DMS153 (cell line): ENCODE results near the gene DIDO1.
"Not testable (repeated sequence)": the region's sequence is repeated elsewhere in the genome, so short reads cannot be mapped to it uniquely, and the experiment has no call there.

ENCODE experiments used
- DNase-seq: peaks from one replicate; lab custom pipeline; 2025; lab: John Stamatoyannopoulos, UW

The DIDO1 gene

DNA sequence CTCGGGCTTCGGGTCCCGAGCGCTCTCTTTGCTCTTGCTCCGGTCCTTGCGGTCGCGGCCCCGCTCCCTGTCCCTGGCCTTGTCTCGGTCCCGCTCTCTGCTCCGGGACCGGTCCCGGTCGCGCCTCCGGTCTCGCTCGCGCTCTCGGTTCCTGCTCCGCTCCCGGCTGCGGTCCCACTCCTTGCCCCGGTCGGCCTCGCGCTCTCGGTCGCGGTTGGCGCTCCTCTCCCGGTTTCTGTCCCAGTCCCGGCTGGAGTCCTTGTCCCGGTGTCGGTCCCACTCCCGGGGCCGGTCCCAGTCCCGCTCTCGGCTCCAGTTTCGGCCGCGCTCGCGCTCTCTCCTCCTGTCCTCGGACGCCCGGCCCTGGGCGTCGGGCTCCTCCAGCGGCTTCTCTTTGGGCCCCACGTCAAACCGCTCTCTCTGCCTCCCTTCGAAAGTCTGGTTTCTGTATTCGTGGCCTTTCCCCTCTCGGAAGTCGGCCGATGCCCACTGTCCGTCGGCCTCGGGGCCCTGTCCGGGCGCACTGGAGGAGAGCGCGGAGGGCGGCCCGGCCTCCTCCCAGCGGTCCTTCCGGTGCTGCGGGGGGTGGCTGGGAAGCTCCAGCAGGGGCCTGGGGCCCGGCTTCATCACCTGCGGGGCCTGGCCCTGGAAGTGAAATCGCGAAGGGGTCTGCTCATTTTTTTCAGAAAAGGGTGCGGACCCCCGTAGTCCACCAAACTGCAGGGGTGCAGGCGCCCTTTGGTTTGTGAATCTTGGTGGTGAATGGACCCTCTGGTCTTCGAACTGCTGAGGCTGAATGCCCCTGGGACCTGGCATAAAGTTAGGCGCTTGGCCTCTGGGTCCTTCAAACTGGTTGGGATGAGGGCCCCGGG is 46.8 kb downstream of the DIDO1 start:
- DNase-seq: no peak

DNA sequence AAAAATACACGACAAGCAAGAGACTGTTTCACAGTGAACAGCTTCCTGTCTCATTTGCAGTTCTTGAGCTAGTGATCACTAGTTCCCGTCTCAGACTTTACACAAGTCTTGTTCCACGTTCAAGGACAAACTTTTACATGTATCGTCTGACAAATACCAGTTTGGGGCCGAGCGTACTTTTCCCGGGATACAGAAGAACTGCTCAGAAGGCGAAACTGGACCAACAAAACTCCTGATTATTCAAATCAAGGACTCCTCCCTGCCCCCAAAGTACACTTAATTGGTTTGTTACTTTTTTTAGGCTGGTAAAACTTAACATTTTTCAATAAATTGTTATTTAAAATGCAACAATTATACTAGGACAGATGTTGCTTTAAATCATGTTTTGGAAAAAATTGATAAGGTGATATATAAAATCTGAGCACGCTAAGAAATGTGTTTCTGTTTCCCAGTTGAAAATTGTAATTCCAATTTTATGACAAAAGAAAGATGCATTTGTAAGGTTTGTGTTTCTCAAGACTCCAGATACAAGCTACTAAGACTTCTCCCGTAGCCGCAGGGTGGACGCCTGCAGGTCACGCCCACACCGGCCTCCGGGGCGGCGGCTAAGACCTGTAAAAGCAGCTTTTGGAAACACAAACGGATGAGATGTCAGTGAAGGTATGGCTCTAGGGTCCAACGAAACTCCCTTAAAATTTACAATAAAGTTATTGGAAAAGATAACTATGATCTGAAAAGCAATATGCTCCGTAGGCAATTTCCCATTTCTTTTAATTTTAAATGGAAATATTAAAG is 47.9 kb downstream of the DIDO1 start:
- DNase-seq: no peak

DNA sequence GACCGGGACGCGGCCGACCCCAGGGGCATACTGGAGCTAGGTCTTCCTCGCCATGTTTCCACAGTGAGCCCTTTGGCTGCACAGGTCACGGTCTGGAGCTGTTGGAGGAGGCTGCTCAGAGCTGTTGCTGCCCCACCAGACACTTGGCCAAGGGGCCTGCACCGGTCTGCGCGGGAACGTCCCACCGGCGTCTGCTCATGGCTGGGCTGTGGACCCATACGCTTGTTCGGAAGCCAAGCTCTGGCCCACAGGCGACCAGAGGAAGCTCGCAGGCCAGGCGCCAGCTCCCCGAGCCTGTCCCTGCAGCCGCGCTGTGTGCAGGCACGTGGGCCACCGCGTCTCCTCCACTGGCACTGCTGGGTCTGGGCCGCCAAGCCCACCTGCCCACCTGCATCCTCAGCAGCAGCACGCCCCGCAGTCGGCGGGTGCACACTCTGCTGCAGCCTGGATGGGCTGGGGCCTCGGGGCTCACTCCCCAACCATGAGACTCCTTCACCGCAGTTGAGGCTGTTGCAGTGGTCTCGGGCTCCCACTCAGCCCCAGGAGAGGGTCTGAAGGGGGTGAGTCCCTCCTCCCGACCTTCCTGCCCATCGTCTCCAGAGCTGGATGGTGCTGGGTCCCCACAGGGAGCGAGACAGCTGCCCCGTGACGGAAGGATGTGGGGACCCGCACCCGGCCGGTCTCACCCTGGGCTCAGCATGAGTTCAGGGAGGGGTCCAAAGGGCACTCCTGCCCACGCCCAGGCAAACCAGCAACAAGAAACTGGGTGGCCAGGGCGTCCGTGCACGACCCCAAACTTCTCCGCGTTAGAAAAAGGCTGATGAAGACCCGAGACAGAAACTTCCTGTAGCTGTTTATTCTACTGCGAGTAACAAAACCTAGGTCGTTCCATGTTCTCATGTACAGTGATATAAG is 49.1 kb downstream of the DIDO1 start:
- no peak for DNase-seq

DNA sequence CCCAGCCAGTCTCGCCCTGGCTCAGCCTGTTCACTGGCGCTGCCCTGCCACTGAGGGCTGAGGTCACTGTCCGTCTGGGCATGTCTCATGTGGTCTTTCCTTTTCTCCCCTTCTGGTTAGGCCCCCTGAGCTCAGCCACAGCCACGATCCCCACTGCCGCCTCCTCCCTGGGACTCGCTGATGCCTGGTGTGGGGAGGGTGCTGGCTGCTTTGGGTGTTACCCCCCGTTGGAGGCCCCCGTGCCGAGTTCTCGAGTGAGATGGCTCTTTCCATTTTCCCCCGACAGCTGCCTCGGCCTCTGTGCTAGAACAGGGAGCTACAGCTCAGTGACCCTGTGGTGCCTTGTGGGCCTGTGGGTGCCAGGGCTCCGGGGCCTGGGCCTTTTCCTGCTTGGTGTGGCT is 49.8 kb downstream of the DIDO1 start:
- DNase-seq: no peak

DNA sequence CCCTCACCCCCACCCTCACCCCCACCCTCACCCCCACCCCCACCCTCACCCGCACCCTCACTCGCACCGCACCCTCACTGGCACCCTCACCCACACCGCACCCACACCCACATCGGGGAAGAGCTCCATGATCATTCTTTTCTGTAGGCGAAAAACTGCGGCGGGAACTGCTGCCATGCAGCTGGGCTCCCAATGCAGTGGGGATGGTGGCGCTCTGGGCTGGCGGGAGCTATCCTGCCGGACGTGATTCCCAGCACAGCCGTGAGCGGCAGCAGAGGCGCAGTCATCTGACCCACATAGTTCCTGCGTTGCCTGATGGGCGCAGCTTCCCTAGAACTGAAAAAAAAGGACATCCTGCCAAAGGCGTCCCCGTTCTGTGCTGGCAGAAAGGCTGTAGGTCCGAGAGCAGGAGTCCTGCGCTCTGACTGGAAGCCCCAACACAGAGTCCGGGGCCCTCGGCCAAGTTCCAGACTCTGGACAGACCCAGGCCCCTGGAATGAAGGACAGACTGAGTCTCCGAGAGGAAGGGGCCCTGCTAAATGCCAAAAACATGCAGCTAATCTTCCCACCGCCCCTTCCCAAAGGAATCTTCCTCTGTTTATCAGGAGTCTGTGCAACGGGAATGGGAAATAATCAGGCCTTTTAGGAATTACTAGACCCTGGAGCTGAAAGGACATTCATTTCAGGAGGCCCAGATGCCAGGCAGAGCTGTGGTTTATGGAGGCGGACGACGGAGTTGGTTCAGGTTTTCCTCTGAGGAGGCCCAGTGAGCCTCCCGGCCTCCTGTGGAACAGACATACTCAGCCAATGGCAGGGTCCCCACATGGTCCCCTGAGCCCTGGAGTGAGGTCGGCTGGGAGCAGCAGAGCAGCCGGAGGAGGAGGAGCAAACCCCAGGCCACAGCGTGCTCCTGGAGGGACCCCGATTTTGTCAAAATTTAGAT is 50.6 kb downstream of the DIDO1 start:
- DNase-seq: peak; percentile 86

DNA sequence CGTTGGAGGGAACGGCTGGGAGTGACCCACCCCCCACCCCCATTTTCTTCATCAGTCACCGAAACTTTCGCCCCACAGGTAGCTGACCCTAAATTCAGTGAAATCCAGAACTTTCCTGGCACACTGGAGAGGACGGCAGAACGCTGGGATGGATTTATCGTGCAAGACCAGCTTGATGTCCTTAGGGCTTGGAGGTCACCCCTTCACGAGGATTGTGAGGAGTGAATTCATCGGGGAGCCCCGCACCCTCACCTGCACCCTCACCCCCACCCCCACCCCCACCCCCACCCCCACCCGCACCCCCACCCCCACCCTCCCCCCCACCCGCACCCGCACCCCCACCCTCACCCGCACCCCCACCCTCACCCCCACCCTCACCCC is 51.4 kb downstream of the DIDO1 start:
- DNase-seq: peak; percentile 32

DNA sequence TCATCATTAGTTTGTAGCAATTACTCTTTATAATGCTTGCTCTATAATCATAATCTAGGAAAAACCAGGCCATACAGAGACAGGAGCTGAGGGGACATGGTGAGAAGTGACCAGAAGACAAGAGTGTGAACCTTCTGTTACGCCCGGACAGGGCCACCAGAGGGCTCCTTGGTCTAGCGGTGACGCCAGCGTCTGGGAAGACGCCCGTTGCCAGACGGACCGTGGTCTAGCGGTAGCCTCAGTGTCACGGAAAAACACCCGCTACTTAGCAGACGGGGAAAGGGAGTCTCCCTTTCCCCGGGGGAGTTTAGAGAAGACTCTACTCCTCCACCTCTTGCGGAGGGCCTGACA is 52.6 kb downstream of the DIDO1 start:
- not testable (repeated sequence) for DNase-seq

DNA sequence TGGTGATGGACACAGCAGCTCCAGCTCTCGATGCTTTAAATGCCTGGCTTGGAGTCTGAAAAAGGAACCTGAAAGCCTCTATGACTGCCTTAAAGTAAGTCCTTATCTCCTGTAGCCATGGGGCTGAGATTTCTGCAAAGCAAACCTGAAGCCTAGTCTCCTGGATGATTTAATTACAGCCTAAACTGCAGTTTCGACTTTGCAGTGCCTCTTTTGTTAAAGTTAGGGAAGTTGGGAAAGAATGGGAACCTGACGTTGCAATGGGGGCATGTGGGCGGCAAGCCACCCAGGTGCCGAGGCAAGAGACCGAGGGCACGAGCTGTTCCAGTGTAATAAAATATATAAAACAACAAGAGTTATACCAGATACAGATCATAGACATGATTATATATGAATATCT is 53.0 kb downstream of the DIDO1 start:
- DNase-seq: no peak

DNA sequence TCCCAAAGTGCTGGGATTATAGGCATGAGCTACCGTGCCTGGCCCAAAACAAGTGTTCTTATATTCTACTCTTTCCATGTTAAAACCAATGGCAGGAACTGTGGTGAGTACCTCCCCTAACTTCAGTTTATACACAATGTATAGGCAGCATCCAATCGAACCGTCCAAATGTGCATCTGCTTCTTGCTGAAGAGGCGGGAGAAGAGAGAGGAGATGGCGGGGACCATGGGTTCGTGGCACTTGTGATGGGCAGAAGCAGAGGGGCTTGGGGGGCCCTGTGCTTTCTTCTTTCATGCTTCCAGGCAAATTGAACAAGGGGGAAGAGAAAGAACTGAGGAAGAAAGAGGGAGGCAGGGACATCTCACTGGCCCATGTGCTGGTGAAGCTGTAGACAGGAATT is 53.4 kb downstream of the DIDO1 start:
- DNase-seq: no peak

DNA sequence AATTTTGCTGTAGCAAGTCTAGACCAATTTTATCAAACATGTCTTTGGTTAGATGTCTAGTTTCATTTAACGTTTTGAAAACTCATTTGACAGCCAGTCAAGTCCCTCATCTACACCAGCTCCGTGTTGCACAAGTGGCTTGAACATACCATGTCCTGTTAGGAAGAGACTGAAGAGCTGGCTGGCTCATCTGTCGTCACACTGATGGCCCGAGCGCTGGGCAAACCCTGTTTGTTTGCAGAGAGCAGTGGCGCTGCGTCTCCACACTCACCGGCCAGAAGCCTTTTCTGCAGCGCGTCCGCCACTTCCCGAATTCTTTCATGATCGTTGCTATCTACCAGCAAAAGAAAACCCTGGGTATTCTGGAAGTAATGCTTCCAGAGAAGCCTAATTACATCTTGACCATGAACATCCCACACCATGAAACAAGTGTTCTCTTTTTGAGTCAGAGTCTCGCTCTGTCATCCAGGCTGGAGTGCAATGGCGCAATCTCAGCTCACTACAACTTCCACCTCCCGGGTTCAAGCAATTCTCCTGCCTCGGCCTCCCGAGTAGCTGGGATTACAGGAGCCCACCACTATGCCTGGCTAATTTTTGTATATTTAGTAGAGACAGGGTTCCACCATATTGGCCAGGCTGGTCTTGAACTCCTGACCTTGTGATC is 54.0 kb downstream of the DIDO1 start:
- peak; percentile 29 for DNase-seq

DNA sequence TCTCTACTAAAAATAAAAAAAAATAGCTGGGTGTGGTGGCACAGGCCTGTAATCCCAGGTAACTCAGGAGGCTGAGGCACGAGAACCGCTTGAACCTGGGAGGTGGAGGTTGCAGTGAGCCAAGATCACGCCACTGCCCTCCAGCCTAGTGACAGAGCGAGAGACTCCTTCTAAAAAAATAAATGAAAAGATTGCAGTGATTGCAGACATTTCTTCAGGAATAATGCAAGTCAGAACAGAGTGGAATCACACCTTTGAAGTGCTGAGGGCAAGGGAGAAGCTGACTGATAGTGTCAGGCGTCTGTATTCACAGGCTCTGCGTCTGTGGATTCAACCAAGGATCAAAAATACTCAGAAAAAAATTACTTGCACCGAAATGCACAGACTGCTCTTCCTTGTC is 62.1 kb downstream of the DIDO1 start:
- DNase-seq: no peak

DNA sequence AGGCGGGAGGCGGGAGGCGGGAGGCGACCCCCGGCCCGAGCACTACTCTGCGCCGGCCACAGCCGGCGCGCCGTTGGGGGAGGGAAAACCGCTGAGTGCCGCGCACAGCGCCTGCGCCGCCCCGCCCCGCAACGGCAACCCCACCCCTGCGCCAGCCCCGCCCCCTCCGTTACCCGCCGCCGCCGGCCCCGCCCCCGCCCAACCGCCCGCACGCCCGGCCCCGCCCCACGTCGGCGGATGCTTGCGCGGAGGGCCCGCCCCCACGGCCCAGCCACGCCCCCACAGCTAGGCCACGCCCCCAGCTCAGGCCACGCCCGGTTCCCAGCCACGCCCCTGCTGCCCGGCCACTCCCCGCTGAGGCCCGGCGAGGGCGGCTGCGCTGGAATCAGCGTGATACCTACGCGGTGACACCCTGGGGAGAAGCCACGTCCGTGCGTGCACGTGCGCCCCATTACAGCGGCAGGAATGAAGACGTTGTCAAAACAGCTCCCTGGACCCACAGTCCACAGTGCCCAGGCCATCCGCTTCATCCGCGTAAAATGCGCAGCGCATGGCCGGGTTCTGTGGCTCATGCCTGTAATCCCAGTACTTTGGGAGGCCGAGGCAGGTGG is 64.5 kb downstream of the DIDO1 start, which contains the start of gene TCFL5:
Gene TCFL5, minus strand, starts transcription at position 97 of the 611 bp plus-strand sequence. CDS start 152 bp downstream, outside the sequence.
- peak; percentile 77 for DNase-seq

DNA sequence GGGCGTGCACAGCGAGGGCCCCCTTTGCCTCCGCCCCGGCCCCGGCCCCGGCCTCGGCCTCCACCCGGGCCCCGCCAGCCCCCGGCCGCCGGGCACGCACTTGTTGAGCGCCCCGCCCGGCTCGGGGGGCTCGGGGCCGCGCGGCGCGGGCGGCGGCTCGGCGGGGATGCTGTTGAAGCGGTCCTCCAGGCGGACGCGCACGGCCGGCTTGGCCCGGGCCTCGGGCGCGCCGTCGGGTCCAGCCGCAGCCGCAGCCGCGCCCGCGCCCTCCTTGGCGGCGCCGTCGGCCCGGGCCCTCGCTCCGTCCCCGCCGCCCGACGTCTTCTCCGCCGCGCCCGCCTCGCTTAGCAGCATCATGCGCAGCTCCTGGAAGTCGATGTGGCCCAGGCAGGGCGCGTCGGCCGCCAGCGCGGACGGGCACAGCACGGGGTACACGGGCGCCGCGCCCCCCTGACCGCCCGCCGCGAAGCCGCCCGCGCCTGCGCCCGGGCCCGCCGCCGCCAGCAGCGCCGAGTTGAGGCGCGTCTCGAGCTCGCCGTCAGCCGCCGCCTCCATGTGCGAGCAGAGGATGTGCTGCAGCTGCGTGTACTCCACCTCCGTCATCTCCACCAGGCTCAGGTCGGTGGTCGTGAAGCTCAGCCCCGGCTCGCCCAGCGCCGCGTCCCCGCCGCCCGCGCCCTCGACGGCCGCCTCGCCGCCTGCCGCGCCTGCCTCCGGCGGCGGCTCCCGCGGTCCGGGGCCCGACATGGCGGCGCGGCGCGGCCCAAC is 65.2 kb downstream of the DIDO1 start:
- no peak for DNase-seq

DNA sequence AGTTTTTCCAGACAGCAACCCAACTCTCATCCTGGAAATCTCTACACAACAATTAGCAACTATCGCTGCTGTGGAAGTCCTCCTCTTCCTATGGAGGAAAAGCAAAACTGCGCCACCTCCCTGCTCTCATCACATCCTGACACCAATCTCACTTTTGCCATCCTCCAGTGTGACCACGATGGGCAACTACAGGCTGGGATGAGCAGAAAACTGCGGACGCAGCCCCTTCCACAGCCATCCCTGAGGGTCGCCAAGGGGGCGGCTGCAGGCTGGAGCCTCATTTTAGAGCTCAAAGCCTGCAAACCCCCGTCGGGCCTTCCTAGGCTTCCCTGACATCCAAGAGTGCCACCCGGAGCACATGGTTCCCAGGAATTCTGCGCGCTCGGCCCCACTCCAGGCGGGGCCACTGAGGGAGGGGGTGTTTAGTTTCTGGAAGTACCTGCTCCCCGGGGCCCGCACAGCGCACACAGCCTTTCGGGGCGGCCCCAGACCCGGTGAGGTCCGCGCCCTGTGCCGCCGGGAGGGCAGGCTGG is 65.8 kb downstream of the DIDO1 start:
- no peak for DNase-seq

DNA sequence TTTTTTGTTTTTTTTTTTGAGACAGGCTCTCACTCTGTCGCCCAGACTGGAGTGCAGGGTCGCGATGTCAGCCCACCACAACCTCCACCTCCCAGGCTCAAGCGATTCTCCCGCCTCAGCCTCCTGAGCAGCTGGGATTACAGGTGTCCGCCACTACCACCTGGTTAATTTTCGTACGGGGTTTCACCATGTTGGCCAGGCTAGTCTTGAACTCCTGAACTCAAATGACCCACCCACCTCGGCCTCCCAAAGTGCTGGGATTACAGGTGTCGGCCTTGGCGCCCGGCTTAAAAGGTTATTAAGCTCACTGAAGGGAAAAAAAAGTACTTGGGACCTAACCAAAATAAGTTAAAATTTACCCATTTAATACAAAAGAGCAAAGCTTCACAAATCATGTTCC is 66.6 kb downstream of the DIDO1 start:
- no peak for DNase-seq

DNA sequence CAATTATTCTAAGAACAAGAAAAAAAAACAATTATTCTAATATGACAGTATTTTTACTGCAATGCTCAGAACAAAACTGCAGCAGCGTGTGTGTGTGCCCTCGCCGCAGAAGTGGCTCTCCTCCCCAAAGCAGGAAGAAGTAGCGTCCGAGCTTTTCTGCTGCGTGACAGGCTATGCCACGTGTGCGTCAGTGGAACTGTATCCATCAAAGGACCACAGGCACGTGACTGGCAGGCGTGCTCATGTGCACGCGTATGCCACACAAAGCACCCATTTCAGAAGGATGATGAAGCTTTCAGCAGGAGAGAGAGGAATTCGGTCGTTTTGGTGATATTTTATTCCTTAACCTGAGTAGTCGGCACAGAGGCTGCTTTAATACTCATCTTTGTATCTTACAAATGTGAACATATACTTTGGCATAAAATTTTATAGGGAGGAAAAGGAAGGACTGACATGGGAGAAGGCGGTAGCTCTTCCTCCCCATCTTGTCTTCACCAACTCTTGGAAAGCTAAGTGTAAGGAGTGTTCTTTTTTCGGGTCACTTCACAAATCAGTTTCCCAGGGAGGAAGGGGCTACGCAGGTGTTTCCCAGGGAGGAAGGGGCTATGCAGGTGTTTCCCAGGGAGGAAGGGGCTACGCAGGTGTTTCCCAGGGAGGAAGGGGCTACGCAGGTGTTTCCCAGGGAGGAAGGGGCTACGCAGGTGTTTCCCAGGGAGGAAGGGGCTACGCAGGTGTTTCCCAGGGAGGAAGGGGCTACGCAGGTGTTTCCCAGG is 68.1 kb downstream of the DIDO1 start:
- no peak for DNase-seq

DNA sequence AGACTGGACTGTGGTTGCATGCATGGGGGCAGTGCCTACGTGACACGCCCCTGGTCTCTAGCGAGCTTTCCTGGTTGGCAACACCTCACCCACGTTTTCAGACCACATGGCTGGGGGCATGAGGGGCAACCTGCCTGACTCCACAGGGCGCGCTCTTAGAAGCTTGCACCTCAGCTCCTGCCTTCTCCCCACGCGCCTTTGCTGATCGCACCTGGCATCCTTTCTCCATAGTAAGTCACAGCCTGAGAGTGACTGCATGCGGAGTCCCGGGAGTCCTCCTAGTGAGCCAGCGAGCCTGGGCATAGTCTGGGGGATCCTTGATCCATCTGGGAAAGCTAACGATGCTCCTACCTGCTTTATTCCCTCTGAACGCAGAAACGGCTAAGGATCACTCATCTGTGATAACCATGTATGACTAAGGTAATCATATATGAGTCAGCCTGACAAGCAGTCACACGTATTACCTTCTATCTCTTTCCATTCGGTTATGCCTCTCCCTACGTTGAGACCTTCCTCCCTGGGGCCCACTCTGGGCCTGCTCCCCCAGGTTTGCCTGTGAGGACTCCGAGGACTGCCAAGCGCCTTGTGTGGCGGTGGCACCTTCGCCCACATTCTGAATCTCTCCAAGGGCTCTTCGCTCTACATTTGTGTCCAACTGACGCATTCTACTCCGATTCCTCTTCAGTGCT is 69.2 kb downstream of the DIDO1 start:
- DNase-seq: no peak

DNA sequence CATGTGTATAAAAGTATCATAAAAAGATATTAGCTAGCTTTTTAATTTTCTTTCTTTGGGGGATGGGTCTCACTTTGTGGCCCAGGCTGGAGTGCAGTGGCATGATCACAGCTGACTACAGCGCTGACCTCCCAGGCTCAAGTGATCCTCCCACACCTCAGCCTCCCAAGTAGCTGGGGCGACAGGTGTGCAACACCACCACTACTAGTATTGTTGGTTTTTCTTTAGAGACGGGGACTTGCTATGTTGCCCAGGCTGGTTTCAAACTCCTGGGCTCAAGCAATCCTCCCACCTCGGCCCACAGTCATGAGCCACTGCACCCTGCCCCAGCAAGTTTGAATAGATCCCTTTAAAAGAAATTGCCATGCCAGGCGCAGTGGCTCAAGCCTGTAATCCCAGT is 71.2 kb downstream of the DIDO1 start:
- DNase-seq: no peak
